HUES6 (cell line): ENCODE measurements around the gene STAC2.
A peak's percentile ranks its signal among the peaks of the same experiment; 100 is the strongest.

ENCODE experiments used
- H3K27ac ChIP-seq: 2 replicates; pipeline ENCODE4 v1.7.0; 2013; ENCODE audit warnings: low read depth, mild to moderate bottlenecking, low read length, inconsistent platforms
- H3K27me3 ChIP-seq: 2 replicates; pipeline ENCODE4 v1.6.1; 2013; ENCODE audit warnings: low read length; ENCODE audit not compliant: control insufficient read depth, insufficient read depth
- H3K36me3 ChIP-seq: 2 replicates; pipeline ENCODE4 v1.6.1; 2013; ENCODE audit warnings: low read length; ENCODE audit not compliant: control insufficient read depth, insufficient read depth
- H3K4me1 ChIP-seq: 2 replicates; pipeline ENCODE4 v1.6.1; 2013; ENCODE audit warnings: low read length; ENCODE audit not compliant: control insufficient read depth, insufficient read depth
- H3K4me3 ChIP-seq: 2 replicates; pipeline ENCODE4 v1.5.1; 2013; ENCODE audit warnings: low read depth, low read length
- H3K9ac ChIP-seq: one replicate; pipeline ENCODE4 v1.6.1; 2013; ENCODE audit warnings: mild to moderate bottlenecking, low read length
- H3K9me3 ChIP-seq: 2 replicates; pipeline ENCODE4 v1.6.1; 2013; ENCODE audit warnings: low read depth, low read length; ENCODE audit not compliant: control insufficient read depth, insufficient read depth

STAC2 gene

GRCh38 chr17:39222151-39222550, 3.6 kb downstream of the STAC2 start:
- Histone ChIP-seq H3K27ac (no peak overlapping the region), H3K9ac (no peak overlapping the region), H3K36me3 (no peaks in the 10 kb centered on the region), H3K4me1 (peaks cover 13% of the 10 kb centered on the region; the same call in 1 of the 2 replicates), H3K4me3 (no peak overlapping the region), H3K9me3 (no peaks in the 10 kb centered on the region), H3K27me3 (peaks cover 79% of the 10 kb centered on the region)

GRCh38 chr17:39221572-39221971, 4.2 kb downstream of the STAC2 start:
- H3K36me3 ChIP-seq = no peaks in the 10 kb centered on the region
- H3K27ac ChIP-seq = no peak overlapping the region
- H3K4me3 ChIP-seq = no peak overlapping the region

GRCh38 chr17:39219647-39220154, 6.0 kb downstream of the STAC2 start:
- no peak overlapping the region for H3K27ac ChIP-seq
- H3K9me3 ChIP-seq = no peaks in the 10 kb centered on the region
- H3K4me3 ChIP-seq = no peak overlapping the region
- no peak overlapping the region for H3K9ac ChIP-seq
- H3K4me1 ChIP-seq = peaks cover 9% of the 10 kb centered on the region; the same call in 1 of the 2 replicates
- peaks cover 85% of the 10 kb centered on the region for H3K27me3 ChIP-seq
- no peaks in the 10 kb centered on the region for H3K36me3 ChIP-seq

More at GRCh38 chr17:39221572-39221971, 4.2 kb downstream of the STAC2 start:
- H3K9me3 ChIP-seq = no peaks in the 10 kb centered on the region
- H3K27me3 ChIP-seq = peaks cover 85% of the 10 kb centered on the region
- peaks cover 13% of the 10 kb centered on the region; the same call in 1 of the 2 replicates for H3K4me1 ChIP-seq
- H3K9ac ChIP-seq = no peak overlapping the region

GRCh38 chr17:39218906-39219305, 6.8 kb downstream of the STAC2 start:
- H3K4me1 ChIP-seq = peaks cover 7% of the 10 kb centered on the region
- no peak overlapping the region for H3K27ac ChIP-seq
- H3K9me3 ChIP-seq = no peaks in the 10 kb centered on the region
- no peak overlapping the region for H3K4me3 ChIP-seq
- no peak overlapping the region for H3K9ac ChIP-seq
- peaks cover 81% of the 10 kb centered on the region for H3K27me3 ChIP-seq
- H3K36me3 ChIP-seq = no peaks in the 10 kb centered on the region

GRCh38 chr17:39217734-39218369, 7.9 kb downstream of the STAC2 start:
- peak overlapping the region; percentile 31 for H3K4me3 ChIP-seq
- peaks cover 8% of the 10 kb centered on the region for H3K4me1 ChIP-seq
- H3K27me3 ChIP-seq = peaks cover 73% of the 10 kb centered on the region
- H3K27ac ChIP-seq = no peak overlapping the region
- no peaks in the 10 kb centered on the region for H3K36me3 ChIP-seq
- H3K9ac ChIP-seq = no peak overlapping the region
- H3K9me3 ChIP-seq = no peaks in the 10 kb centered on the region

- Histone ChIP-seq H3K9me3 (no peaks in the 10 kb centered on the region), H3K4me1 (peaks cover 26% of the 10 kb centered on the region), H3K36me3 (no peaks in the 10 kb centered on the region), H3K4me3 (no peak overlapping the region), H3K27ac (no peak overlapping the region), H3K9ac (no peak overlapping the region), H3K27me3 (peaks cover 76% of the 10 kb centered on the region)
Observed at GRCh38 chr17:39213852-39214251, 11.9 kb downstream of the STAC2 start.

GRCh38 chr17:39212841-39213480, 12.8 kb downstream of the STAC2 start:
- no peak overlapping the region for H3K9ac ChIP-seq
- H3K4me1 ChIP-seq = peaks cover 35% of the 10 kb centered on the region
- peaks cover 67% of the 10 kb centered on the region for H3K27me3 ChIP-seq
- H3K27ac ChIP-seq = no peak overlapping the region
- no peaks in the 10 kb centered on the region for H3K9me3 ChIP-seq
- no peak overlapping the region for H3K4me3 ChIP-seq
- no peaks in the 10 kb centered on the region for H3K36me3 ChIP-seq

GRCh38 chr17:39212195-39212810, 13.4 kb downstream of the STAC2 start:
- Histone ChIP-seq H3K27me3 (peaks cover 61% of the 10 kb centered on the region), H3K4me3 (no peak overlapping the region), H3K27ac (no peak overlapping the region), H3K9me3 (no peaks in the 10 kb centered on the region), H3K9ac (no peak overlapping the region), H3K4me1 (peaks cover 37% of the 10 kb centered on the region), H3K36me3 (no peaks in the 10 kb centered on the region)

GRCh38 chr17:39210093-39210434, 15.7 kb downstream of the STAC2 start:
- no peak overlapping the region for H3K9ac ChIP-seq

GRCh38 chr17:39209317-39210092, 16.2 kb downstream of the STAC2 start:
- H3K9ac ChIP-seq = no peak overlapping the region
- H3K27ac ChIP-seq = no peak overlapping the region
- peaks cover 37% of the 10 kb centered on the region for H3K27me3 ChIP-seq
- peaks cover 8% of the 10 kb centered on the region for H3K36me3 ChIP-seq
- peaks cover 39% of the 10 kb centered on the region for H3K4me1 ChIP-seq
- H3K9me3 ChIP-seq = no peaks in the 10 kb centered on the region
- peak overlapping the region; percentile 59 for H3K4me3 ChIP-seq

More at GRCh38 chr17:39210093-39210434, 15.7 kb downstream of the STAC2 start:
- no peak overlapping the region for H3K27ac ChIP-seq
- H3K4me1 ChIP-seq = peaks cover 39% of the 10 kb centered on the region
- H3K36me3 ChIP-seq = peaks cover 3% of the 10 kb centered on the region
- H3K9me3 ChIP-seq = no peaks in the 10 kb centered on the region
- H3K27me3 ChIP-seq = peaks cover 42% of the 10 kb centered on the region
- H3K4me3 ChIP-seq = peak overlapping the region; percentile 59
